Endothelial cell of umbilical vein (primary cell): ENCODE data around the gene IL12B. TPM values are rescaled to one million over a fixed set of nuclear protein-coding genes. Genes with fewer than 3 reads are reported as not detected.

ENCODE experiments used
- BruUV-seq: library from RNA; stranded (reverse); fragments of 400-500 nt; replicated peaks from 2 replicates; lab custom pipeline; 2021; lab: Mats Ljungman, UMichigan
- CTCF ChIA-PET: fragments of 300-600, 350-600 bp; sonication (Branson Sonifier 250); formaldehyde crosslinking; loops from one replicate; lab custom pipeline; 2021; ENCODE audit warnings: antibody characterized with exemption, inconsistent platforms; lab: Charles Lee
- POLR2A ChIA-PET: fragments of 300-600, 350-600 bp; sonication (Branson Sonifier 250); formaldehyde crosslinking; loops from one replicate; lab custom pipeline; 2021; ENCODE audit warnings: antibody characterized with exemption, inconsistent platforms; lab: Charles Lee
- DNase-seq: peaks from one replicate; pipeline ENCODE4 v3.0.0-alpha.2; 2011; ENCODE audit warnings: low read depth, low spot score
- FAIRE-seq: peaks from 2 replicates; lab custom pipeline; 2011; peaks lifted over from hg19 to GRCh38; lab: Jason Lieb, UNC
- H2AFZ ChIP-seq: 2 replicates; pipeline ENCODE4 v1.6.0; 2012; ENCODE audit warnings: low read depth, low read length, control low read depth, inconsistent platforms
- H3K27ac ChIP-seq: 2 replicates; pipeline ENCODE4 v1.5.1; 2011; ENCODE audit warnings: low read depth, mild to moderate bottlenecking, control low read depth, low read length, moderate library complexity; ENCODE audit not compliant: insufficient read depth
- H3K27me3 ChIP-seq, 2 experiments: 2 replicates each; pipeline versions ENCODE4 v1.6.0 to v1.6.1; 2011; ENCODE audit warnings: low read length in 2 of 2, mixed read lengths in 1 of 2; ENCODE audit not compliant: control insufficient read depth in 2 of 2, insufficient read depth in 2 of 2
- H3K36me3 ChIP-seq, 2 experiments: 2 replicates in 1 of 2; 3 replicates in 1 of 2; pipeline ENCODE4 v1.5.1; 2011; ENCODE audit warnings: low read length in 2 of 2, mild to moderate bottlenecking in 1 of 2, moderate library complexity in 1 of 2; ENCODE audit not compliant: control insufficient read depth in 2 of 2, insufficient read depth in 2 of 2; ENCODE audit errors: extremely low read depth in 1 of 2
- H3K4me1 ChIP-seq: 3 replicates; pipeline ENCODE4 v1.5.1; 2011; ENCODE audit warnings: mild to moderate bottlenecking, low read length; ENCODE audit not compliant: control insufficient read depth, insufficient read depth; ENCODE audit errors: extremely low read depth
- H3K4me2 ChIP-seq: 2 replicates; pipeline ENCODE4 v1.6.1; 2011; ENCODE audit warnings: low read length, control low read depth, mixed read lengths; ENCODE audit not compliant: insufficient read depth
- H3K4me3 ChIP-seq, 3 experiments: fragments of 200-600 bp in 1 of 3; sonication (generic), shearing (Covaris generic) in 1 of 3; replicated peaks in 1 of 3; 2 replicates each; pipeline ENCODE4 v1.5.1; 2011 to 2016; ENCODE audit warnings: control low read depth in 3 of 3, low read length in 3 of 3, mild to moderate bottlenecking in 2 of 3, inconsistent platforms in 1 of 3, low read depth in 1 of 3, moderate library complexity in 1 of 3; ENCODE audit not compliant: insufficient read depth in 1 of 3
- H3K79me2 ChIP-seq: 2 replicates; pipeline ENCODE4 v1.6.0; 2012; ENCODE audit warnings: low read length, inconsistent platforms; ENCODE audit not compliant: control insufficient read depth, insufficient read depth
- H3K9ac ChIP-seq: replicated peaks from 2 replicates; pipeline ENCODE3; 2011; ENCODE audit warnings: low read length, control low read depth; ENCODE audit not compliant: insufficient read depth; ENCODE audit errors: extremely low read depth
- H3K9me1 ChIP-seq: replicated peaks from 3 replicates; pipeline ENCODE4 v1.6.0; 2011; ENCODE audit warnings: mild to moderate bottlenecking, low read length; ENCODE audit not compliant: control insufficient read depth, insufficient read depth; ENCODE audit errors: extremely low read depth
- H3K9me3 ChIP-seq: replicated peaks from 2 replicates; pipeline ENCODE4 v1.5.1; 2012; ENCODE audit warnings: low read length, inconsistent platforms; ENCODE audit not compliant: control insufficient read depth, insufficient read depth
- H4K20me1 ChIP-seq: replicated peaks from 2 replicates; pipeline ENCODE3; 2011; ENCODE audit warnings: mild to moderate bottlenecking, low read length; ENCODE audit not compliant: control insufficient read depth, insufficient read depth; ENCODE audit errors: extremely low read depth
- GATA2 ChIP-seq: IDR thresholded peaks from 2 replicates; pipeline ENCODE4 v1.7.0; 2011; ENCODE audit warnings: low read depth, mild to moderate bottlenecking, moderate library complexity, mixed read lengths, low read length; ENCODE audit not compliant: insufficient read length, insufficient read depth
- JUN ChIP-seq: IDR thresholded peaks from 2 replicates; pipeline ENCODE4 v1.6.1; 2011; ENCODE audit warnings: borderline replicate concordance, low read depth; ENCODE audit not compliant: insufficient read length, insufficient read depth
- MAX ChIP-seq: IDR thresholded peaks from 2 replicates; pipeline ENCODE4 v1.6.1; 2011; ENCODE audit not compliant: insufficient read depth, insufficient read length
- MYC ChIP-seq: IDR thresholded peaks from one replicate; pipeline ENCODE4 v1.6.1; 2011; ENCODE audit warnings: mild to moderate bottlenecking, low read depth, low read length
- POLR2A ChIP-seq: IDR thresholded peaks from 2 replicates; pipeline ENCODE4 v1.6.1; 2012; ENCODE audit warnings: low read depth, mild to moderate bottlenecking, control low read depth, low read length
- POLR2AphosphoS5 ChIP-seq: IDR thresholded peaks from 2 replicates; pipeline ENCODE4 v1.6.1; 2012; ENCODE audit warnings: low read depth, mild to moderate bottlenecking, control low read depth, low read length, moderate library complexity; ENCODE audit not compliant: insufficient read depth
- dilution Hi-C: fragments of 300-500 bp; cut with MboI; formaldehyde crosslinking; loops from one replicate; pipeline ENCODE4 v1.15.0; 2019; ENCODE audit warnings: low sequenced_read_pairs; ENCODE audit not compliant: extremely low pct_ligation_motif_present
- intact Hi-C: fragments of 100-400 bp; cut with micrococcal nuclease; formaldehyde crosslinking; loops from one replicate; pipeline ENCODE4 v1.10.0; 2022
- polyA plus RNA-seq, 4 experiments: library from polyadenylated mRNA; depleted of rRNA in 3 of 4; stranded (reverse) in 3 of 4; unstranded in 1 of 4; fragments of >200 nt; gene quantifications; 2 replicates each; pipeline versions ENCODE4 v1.2.1 to v1.2.3, GENCODE V29; 2011 to 2012; ENCODE audit warnings: missing spikeins in 1 of 4
- total RNA-seq: library from RNA; stranded (reverse); gene quantifications from 2 replicates; pipeline ENCODE4 v1.2.3, GENCODE V29; 2021
- TF ChIP-seq, protein P1 (sequence below), 2 donors: IDR thresholded peaks; 1 replicate in 1 of 2; 2 replicates in 1 of 2; pipeline ENCODE4 v1.5.1; 2011; ENCODE audit warnings: low read length in 2 of 2, mild to moderate bottlenecking in 2 of 2, moderate library complexity in 2 of 2, control low read depth in 1 of 2, inconsistent platforms in 1 of 2, low read depth in 1 of 2; ENCODE audit not compliant: insufficient read depth in 1 of 2; ENCODE audit errors: extremely low read depth in 1 of 2

The IL12B gene
- total and polyA plus RNA-seq, 2 donors (not counting 3 experiments of a cell fraction or from before 2014, with no cell fraction given), result not detected

DNA sequence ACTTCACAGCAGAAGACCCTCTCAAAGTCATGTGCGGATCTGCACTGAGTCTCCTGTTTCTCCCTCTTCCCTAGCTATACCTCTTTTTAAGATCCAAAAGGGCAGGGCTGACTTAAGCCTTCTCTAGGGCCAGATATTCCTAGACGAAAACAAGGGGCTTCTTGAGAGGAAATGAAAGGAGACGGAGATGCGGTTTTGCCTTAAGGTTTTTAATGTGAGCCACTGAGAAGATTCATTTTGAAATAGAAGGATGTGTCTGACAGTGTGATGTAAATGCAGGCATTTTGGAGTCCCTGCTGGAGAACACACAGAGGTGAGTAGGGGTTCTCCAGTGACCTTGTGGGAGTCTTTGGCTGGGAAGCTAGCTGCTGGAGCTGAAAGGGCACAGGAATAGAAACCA lies 15.6 kb upstream of the IL12B start:
- H4K20me1 ChIP-seq, result no peaks in the 10 kb centered on the region
- no peak for DNase-seq
- H3K27me3 ChIP-seq, result no peaks in the 10 kb centered on the region
- FAIRE-seq, result no peak
- H3K79me2 ChIP-seq, result no peaks in the 10 kb centered on the region
- no peak overlapping the region for H2AFZ ChIP-seq
- no peak overlapping the region for H3K27ac ChIP-seq
- dilution Hi-C loops (no loop called here), intact Hi-C loops (no loop called here)
- TF ChIP-seq GATA2 (no peak), POLR2AphosphoS5 (no peak), MYC (no peak), POLR2A (no peak), JUN (no peak), MAX (no peak)
- TF ChIP-seq, protein P1, sequence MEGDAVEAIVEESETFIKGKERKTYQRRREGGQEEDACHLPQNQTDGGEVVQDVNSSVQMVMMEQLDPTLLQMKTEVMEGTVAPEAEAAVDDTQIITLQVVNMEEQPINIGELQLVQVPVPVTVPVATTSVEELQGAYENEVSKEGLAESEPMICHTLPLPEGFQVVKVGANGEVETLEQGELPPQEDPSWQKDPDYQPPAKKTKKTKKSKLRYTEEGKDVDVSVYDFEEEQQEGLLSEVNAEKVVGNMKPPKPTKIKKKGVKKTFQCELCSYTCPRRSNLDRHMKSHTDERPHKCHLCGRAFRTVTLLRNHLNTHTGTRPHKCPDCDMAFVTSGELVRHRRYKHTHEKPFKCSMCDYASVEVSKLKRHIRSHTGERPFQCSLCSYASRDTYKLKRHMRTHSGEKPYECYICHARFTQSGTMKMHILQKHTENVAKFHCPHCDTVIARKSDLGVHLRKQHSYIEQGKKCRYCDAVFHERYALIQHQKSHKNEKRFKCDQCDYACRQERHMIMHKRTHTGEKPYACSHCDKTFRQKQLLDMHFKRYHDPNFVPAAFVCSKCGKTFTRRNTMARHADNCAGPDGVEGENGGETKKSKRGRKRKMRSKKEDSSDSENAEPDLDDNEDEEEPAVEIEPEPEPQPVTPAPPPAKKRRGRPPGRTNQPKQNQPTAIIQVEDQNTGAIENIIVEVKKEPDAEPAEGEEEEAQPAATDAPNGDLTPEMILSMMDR (IDR thresholded peaks at IDR 0.05; ENCODE audit: extremely low read depth in 1 of 2, insufficient read depth in 1 of 2, low read depth in 1 of 2, low read length in 2 of 2), result no peak
- CTCF ChIA-PET, result no interaction called here
- H3K4me3 ChIP-seq, result no peak overlapping the region
- no peak overlapping the region for H3K9ac ChIP-seq
- H3K9me1 ChIP-seq, result no peaks in the 10 kb centered on the region
- no peaks in the 10 kb centered on the region for H3K9me3 ChIP-seq
- no peak overlapping the region for H3K4me2 ChIP-seq
- POLR2A ChIA-PET, result no interaction called here
- no peaks in the 10 kb centered on the region for H3K36me3 ChIP-seq
- no peaks in the 10 kb centered on the region for H3K4me1 ChIP-seq
- no TSS peak for BruUV-seq
